CD4-positive, alpha-beta T cell treated with Interleukin-6 for 4 hours (primary cell): Measurements from ENCODE around the gene TP53I13.

Source experiments
- DNase-seq: peaks from one replicate; pipeline ENCODE4 v3.0.0-alpha.2; 2020; ENCODE audit warnings: mixed read lengths

The TP53I13 gene

DNA sequence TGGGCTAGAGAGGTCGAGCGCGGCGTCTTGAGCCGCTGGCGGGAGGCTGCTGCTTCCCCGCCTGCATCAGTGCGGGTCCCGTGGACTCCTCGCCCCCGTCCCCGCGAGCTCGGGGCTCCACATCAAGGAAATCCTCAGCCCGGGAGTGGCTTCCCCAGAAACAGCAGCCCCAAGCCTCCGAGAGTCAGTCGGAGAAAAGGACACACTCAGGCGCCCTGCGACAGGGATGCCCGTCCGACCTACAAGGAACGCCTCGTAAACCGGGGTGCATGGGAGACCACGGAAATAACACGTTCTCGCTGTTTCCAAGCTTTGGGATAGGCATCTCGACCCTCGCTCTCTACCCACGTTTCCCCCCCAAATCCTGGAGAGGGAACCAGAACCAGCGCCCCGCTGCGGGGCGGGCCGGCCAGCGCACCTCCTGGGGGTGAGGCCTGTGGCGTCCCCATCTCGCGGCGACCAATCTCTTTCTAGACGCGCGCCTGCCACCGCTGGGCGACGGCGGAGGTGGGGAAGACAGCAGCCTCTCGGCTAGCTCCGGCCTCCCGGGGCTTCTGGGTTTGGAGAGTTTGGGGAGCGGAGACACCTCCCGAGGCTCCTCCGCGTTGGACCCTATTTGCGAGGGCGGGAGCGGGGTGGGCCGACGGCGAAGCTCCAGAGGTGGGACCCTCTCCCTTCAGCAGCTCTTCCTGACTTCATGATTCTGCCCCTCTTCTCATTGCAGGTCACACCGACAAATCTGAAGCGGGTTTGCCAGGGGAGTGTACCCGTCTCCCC is 759 bp upstream of the TP53I13 start:
- peak; percentile 82 for DNase-seq

DNA sequence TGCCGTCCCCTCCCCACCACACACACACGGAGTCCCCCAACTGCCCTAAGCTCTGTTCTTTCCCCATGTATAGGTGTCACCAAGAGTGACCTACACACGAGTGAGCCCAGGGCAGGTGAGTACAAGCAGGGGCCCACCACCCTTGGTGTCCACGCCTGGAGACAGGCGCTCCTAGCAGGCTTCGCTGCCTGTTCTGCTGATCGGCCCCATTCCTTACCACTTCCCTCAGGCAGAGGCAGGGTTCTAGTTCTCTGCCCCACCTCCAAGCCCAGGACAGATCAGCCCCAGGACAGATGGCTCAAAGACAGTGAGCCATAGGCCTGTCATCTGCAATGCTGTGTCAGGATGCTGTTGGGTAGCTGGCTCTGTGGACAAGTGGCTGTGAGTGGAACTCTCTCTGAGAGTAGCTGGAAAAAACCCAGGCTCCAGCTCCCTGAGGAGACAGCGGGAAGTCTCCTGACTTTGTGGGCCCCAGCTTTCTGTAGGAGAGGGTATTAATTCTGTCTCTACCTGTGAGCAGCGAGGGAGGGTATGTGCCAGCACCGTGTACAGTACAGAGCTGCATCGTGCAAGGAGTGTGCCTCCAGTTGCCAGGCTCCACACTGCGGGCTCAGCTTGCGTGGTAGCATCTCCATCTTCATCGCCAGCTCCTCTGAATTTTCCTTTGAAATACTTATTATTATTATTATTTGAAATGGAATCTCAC is 897 bp downstream of the TP53I13 start:
- no peak for DNase-seq

DNA sequence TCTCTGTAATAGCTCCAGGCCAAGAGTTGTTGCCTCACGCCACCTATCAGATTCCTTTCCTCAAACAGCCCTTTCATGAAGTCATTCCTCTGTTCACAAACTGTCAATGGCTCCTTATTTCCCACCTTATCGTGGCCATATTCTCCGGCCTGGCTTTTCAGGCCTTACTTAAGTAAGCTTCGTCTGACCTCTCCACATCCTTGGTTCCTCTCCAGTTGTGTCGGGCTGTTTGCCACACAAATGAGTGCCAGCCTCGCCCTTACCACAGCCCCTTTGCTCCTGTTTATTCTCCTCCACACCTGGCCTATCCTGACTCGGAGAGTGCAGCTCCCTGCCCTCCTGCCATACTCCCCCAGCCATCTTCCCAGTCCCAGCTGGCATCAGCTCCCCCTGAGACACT is 2.0 kb downstream of the TP53I13 start:
- DNase-seq: no peak

DNA sequence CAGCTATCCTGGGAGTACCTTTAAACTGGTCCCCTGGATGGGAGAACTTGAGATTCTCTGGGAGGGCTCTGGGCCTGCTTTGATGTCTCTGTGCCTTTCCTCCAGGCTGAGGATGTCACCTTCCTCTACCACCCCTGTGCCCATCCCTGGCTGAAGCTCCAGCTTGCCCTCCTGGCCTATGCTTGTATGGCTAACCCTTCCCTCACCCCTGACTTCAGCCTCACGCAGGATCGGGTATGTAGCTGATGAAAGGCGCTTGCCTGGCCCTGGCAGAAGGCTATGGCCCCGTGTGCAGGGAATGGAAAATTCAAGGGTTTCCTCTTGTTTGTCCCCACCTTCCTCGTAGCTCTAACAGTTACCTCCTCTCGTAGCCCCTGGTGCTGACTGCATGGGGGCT is 3.0 kb downstream of the TP53I13 start:
- DNase-seq: no peak

DNA sequence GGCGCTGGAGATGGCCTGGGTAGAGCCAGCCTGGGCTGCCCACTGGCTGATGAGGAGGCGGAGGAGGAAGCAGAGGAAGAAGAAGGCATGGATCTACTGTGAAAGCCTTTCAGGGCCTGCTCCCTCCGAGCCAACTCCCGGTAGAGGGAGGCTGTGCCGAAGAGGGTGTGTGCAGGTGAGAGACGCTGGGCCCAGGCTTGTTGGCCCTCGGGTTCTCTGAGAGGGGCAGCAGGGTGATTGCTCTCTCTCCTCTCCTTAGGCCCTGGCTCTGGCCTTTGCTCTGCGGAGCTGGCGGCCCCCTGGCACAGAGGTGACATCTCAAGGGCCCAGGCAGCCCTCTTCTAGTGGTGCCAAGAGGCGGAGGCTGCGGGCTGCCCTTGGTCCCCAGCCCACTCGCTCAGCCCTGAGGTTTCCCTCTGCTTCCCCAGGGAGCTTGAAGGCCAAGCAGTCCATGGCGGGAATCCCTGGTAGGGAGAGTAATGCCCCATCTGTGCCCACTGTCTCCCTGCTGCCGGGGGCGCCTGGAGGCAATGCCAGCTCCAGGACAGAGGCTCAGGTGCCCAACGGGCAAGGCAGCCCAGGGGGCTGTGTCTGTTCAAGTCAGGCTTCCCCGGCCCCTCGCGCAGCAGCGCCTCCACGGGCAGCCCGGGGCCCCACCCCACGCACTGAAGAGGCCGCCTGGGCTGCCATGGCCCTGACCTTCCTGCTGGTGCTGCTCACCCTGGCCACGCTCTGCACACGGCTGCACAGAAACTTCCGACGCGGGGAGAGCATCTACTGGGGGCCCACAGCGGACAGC is 3.6 kb downstream of the TP53I13 start:
- no peak for DNase-seq

DNA sequence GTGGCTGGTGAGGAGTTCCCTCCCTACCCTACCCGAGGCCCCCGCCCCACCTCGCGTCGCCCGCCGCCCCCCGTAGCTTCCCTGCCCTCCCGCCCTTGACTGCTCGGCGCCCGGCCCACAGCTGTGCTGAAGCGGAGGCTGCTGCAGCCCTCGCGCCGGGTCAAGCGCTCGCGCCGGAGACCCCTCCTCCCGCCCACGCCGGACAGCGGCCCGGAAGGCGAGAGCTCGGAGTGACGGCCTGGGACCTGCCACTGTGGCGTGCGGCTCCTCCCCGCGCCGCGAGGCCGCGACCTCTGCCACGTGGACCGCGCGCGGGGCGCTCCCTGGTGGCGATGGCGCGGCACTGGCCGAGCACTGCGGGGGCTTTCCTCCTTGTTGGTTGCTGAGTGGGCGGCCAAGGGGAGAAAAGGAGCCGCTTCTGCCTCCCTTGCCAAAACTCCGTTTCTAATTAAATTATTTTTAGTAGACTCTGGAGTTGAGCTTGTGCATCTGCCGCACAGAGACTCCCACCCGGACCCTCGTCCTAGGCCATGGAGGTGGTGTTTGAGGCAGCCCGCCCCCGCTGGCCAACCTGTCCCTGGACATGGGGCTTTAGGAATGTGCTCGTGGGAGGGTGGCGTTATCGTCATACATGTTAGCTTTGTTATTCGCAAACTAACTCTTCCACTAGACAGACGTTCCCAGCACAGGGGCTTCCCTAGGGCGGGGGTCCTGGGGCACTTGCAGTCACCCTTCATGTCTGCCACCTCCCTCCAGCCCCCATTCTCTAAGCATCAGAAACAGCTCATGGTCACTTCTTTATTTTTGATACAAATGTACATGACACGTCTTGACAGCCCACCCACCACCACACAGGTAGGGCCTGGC is 4.4 kb downstream of the TP53I13 start:
- DNase-seq: peak; percentile 55

DNA sequence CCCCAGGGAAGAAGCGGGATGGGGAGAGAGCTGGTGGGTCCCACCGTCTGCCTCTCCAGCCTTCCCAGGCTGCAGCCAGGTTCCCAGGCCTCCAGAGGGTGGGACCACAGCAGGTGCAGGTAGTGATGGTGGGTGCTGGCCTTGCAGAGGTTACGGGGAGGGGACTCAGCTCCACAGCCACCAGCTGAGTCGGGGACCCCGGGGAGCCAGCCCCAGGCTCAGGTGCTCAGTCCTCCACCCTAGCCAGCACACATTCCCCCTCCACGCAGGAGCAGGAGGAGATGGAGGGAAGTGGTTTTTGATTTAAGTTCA is 5.0 kb downstream of the TP53I13 start:
- DNase-seq: no peak

DNA sequence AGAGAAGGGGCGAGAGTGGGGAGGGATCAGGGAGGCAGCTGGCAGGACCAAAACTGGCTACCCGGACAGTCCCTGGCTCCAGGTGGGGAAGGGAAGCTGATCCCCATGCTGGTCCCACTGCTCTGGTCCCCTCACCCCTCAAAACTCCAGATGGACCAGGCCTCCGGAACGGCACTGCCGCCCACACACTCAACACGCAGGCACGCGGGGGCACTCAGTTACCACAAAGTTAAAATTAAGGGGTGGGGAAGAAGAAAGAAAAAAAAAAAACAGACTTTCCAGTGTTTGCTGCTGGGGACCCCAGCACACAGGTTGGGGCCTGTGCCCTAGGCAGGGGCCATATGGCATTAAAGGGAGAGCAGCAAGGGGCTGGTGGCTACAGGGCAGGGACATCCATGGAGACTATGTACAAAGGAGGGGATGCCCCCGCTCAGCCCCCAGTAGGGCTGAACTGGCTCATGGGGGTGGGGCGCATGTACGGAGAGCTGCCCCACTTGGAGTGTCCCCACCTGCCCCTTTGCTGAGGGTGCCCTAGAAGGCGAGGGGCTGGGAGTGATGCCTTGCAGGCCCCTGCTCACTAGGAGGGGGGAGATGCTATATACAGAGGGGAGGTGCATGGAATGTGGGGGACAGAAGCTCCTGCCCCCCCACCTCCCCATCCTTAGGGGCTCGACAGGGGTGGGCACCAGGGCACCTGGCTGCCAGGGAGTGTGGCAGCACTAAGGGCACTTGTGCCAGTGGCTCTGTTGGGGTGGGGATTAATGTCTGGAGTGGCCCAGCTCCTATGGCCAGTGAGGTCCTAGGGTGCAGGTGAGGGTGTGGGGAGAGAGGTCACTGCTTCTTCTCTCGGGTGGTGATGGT is 5.6 kb downstream of the TP53I13 start:
- no peak for DNase-seq

DNA sequence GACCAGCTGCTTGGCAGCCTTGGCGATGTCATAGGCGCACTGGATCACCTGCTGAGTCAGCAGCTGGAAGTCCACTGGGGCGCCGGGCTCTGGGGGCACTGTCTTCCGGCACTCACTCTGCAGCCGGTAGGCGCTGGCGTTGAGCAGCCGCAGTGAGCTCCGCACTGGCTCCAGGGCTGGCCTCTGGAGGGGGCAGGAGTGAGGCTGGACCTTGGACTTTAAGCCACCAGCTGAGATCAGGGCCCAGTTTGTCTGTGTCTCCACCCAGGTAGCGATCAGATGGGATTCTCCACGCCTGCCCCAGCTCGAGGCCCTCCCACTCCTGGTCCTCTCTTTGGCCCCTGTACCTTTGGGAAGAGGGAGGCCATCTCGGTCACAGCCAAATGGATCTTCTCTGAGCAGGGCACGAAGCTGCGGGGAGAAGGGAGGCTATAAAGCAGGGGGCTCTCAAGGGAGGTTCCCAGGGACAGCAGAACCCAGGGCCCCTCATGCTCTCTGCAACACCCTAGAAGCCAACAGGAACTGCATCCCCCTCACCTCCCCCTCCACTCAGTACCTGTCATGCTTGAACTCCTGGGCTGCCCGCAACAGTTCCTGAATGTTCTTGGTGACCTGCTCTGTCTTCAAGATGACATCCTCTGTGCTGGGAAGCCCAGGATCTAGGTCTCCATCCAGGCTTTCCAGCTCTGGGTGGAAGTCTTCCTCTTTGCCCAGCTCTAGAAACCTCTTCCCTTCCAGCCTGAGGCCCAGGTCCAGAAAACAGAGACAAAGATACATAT is 6.4 kb downstream of the TP53I13 start:
- no peak for DNase-seq

DNA sequence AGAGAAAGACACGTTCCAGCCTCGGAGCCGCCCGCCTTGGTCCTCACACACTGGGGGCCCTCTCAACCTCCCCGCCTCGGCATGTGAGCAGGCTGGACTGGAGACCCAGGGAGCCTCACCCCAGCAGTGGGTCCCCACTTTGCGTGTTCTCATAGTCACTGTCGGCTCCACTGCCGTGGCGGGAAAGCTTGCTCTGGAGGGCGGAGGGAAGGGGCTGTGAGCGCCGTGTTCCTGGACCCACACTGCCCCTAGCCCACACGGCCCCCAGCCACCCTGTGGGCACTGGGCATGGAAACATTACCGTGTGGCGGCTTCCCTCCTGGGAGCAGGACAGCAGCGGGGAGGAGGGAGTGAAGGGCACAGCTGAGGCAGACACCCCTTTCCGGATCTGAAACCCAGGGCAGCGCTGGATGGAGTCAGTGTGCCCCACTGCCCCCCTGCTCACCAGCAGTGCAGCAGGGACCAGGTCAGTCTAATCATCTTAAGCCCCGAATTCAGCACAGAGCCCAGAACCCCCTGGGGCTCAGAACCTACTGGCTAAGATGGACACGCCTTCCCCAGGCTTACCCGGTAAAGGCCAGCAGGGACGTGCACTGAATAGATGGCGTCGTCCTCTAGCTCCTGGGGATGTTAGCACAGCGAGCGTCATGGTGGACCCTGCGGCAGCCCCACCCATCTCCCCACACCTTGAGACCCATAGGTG is 7.2 kb downstream of the TP53I13 start:
- DNase-seq: no peak

DNA sequence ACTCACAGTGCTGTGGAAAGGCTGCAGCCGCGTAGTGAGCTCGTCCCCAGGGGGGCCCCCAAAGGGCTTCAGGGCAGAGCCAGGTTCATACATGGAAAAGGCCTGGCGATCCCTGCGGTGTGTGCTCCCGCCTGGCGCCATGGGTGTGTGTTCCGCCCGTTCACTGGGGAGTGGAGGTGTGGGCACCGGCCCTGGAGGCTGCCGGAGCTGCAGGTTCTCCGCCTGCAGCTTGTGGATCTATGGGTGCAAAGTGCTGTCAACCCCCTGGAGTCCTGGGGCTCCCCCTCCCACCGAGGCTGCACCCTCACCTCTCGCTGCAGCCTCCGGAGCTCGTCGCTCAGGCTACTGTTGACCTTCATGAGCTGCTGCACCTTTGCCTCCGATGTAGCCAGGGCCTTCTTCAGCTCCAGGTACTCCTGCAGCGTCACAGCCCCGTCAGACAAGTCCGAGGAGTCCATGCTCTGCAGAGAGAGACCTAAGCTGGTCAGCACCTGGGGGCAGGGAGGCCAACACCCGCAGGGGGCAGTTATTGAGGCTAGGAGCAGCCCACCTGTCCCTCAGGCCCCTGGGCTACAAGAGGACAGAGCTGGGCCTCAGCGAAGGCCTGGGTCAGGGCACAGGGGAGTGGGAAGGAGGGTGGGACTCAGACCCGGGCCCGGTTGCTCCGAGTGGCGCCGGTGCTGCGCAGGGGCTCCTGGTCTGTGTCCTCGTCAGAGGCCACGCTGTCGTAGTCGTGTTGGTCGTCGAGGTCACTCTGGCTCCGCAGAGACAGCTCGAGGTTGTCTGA is 7.9 kb downstream of the TP53I13 start:
- DNase-seq: no peak

DNA sequence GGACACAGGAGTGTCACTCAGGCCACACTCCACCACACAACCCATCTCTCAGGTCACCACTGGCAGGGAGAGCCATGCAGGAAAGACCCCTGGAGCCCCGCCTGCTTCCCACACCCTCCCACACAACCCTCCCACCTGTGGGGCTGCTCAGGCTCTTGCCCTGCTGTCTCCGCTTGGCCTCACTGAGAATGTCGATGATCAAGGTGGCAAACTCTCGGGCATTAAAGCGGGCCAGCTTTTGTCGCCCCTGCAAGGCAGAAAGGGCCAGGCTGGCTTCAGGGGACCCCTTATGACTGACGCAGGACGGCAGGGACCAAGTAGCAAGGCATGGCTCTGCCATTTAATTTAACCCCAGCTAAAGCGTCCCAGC is 8.5 kb downstream of the TP53I13 start:
- DNase-seq: no peak

DNA sequence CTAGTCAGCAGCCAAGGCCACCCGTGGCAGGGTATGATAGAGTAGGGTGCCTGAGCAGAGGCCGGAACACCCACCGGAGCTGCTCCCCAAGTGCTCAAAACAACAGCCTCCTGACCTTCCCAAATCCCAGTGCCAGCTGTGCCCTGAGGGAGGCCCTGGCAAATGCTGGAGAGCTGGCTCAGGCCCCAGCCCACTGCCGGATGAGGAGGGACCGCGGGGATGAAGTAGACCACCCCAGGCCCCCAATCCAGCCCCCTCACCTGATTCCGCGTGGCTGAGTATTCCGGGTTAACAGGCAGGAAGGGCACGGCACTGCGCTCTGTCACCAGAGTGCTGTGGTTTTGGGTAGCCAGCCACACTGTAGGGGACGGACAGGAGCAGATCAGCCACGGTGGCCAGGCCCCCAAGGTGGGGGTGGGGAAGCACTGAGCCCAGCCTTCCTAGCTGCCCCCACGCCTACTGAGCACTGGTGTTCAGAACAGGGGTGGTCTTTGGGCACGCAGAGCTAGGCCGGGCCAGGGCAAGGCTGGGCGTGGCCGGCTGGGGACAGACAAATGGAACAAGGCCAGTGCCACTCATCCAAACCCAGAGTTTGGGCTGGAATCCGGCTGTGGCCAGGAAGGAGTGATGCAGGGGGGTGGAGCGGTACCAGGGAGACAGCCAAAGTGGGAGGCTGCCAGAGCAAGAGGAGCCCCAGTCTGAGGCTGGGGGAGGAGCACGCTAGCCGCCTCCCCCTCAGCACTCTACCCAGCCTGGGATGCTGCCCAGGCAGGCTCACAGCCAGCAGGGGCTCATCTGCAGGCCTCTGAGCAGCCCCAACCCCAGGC is 9.1 kb downstream of the TP53I13 start:
- DNase-seq: no peak

DNA sequence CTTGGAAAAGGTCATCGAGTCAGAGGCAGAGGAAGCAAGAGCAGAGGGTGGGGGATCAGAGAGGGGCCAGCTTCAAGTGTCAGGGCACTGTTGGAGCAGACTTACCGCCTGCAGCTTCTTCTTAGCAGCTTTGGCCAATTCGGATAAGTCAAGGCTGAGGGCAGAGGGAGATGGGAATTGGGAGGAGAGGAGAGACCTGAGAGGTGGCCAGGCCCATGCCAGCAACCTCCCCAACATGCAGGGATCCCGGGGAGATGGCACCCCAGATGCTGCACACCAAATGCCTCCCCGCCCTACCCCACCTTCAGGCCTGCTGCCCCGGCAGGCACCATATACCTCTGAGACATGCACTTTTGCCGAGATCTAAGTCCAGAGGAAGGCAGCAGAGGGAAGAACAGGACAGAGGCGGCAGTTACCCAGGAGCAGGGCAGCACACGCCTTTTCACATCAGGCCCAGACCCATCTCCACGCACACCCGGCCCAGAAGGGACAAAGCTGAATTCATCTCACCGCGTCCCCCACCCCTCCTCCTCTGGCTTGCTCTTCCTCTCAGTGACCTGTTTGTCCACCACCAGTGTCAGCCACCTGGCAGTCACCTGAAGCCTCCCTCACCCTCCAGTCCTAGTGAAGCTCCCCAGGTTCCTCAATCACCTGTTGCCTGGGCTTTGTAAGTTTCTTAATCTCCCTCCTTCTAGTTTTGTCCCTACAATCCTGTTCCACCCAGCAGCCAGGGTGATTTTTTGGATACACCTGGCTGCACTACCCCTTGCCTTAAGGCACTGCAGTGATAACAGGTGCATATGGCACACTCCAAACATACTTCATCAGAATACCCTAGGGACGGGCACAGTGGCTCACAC is 10.4 kb downstream of the TP53I13 start:
- no peak for DNase-seq

DNA sequence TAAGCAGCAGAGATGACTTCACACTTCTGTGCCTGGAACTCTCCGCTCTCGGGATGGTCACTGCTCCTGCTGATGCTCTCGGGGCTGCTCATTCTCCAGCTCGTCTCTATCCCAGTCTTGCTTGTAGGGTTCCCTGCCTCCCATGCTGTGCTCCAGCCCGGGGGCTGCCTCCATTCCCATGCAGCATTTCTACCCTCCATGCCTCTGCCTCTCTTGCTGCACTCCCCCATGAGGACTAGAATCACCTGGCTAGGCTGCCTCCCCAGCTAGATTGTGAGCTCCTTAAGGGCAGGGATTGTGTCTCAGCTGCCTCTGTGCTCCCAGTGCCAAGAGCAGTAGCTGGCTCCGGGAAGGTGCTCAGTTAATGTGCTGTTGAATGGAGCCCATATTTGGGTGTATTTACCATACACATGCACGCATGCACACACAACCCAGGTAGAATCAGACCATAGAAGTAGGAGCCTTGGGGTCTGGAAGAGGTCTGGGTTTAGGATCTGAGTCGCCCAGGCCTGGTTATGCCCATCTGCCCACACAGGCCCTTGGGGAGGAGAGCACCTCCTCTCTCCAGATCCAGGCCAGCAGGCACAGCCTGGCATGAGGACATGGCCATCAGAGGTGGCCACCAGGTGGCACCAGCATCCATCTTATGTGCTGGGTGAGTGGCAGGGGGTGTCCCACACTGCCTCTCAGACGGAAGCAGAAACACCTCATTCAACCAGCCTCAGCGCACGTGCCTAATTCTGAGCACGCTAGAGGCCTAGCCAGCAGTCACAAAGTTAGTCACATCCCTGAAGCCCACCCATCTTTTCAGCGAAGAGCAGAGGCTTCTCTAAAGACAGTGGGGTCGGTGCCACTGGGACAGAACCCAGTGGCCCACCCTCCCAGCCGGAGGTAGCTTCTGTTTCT is 11.6 kb downstream of the TP53I13 start:
- DNase-seq: peak; percentile 93

DNA sequence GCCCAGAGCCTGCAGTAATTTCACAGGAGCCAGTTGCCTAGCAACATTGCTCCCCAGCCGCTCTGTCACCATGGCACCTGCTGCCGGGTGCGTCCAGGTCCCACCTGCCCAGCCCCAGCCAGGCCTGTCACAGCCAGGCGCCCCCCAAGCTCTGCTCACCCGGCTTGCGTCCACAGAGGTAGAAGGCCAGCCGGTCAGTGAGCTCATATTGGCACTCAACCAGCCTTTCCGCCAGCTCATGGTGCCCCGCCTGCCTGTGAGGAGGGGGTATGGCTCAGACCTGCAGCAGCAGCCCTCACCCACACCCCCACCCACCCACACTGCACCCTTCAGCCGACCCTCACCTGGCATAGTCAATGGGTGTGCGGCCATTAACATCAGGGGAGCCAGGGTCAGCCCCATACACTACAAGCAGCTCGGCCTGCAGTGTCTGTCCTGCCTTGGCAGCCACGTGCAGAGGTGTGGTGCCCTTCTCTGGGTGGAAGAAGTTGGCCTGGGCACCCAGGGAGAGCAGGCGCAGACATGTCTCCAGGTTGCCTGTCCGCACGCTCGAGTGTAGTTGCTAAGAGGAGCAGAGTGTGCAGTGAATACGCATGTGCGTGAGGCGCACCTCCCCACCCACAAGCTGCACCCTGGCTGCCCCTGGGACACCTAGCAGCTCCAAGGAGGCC is 13.2 kb downstream of the TP53I13 start:
- DNase-seq: no peak
